HepG2 (cell line): Measurements from ENCODE around the gene TSPAN8. TPM values are rescaled to one million over a fixed set of nuclear protein-coding genes. Genes with fewer than 3 reads are reported as not detected.

Experiments used
- ARID3A ChIP-seq: IDR thresholded peaks from 2 replicates; pipeline ENCODE4 v1.6.1; 2012; ENCODE audit warnings: low read depth, low read length, improper control_type of control experiment
- CHD4 ChIP-seq: fragments of 200-600 bp; sonication (generic); IDR thresholded peaks from 2 replicates; pipeline ENCODE4 v1.7.0; 2017; ENCODE audit warnings: mild to moderate bottlenecking, low read length, borderline replicate concordance
- KLF9 ChIP-seq: IDR thresholded peaks from 2 replicates; pipeline ENCODE4 v1.6.1; 2016; ENCODE audit warnings: low read depth
- POLR2A ChIP-seq, 2 experiments: IDR thresholded peaks; 2 replicates each; pipeline ENCODE4 v1.6.1; 2011; ENCODE audit warnings: low read depth in 2 of 2, low read length in 2 of 2, mild to moderate bottlenecking in 1 of 2, moderate library complexity in 1 of 2; ENCODE audit not compliant: insufficient read depth in 1 of 2
- SIN3B ChIP-seq: fragments of 150-350 bp; IDR thresholded peaks from 2 replicates; pipeline ENCODE4 v1.6.1; 2014; ENCODE audit warnings: low read length
- STAT5B ChIP-seq: sonication (generic); formaldehyde crosslinking; IDR thresholded peaks from 2 replicates; pipeline ENCODE4 v1.4.0; 2020; ENCODE audit warnings: missing genetic modification reagents
- YEATS2 ChIP-seq: sonication (generic); formaldehyde crosslinking; IDR thresholded peaks from 2 replicates; pipeline ENCODE4 v1.4.0; 2020; ENCODE audit warnings: missing genetic modification reagents, borderline replicate concordance
- ZBTB44 ChIP-seq: sonication (generic); formaldehyde crosslinking; IDR thresholded peaks from 2 replicates; pipeline ENCODE4 v1.4.0; 2020; ENCODE audit warnings: missing genetic modification reagents
- ZFP36 ChIP-seq: fragments of 150-350 bp; IDR thresholded peaks from 2 replicates; pipeline ENCODE4 v1.6.1; 2018; ENCODE audit warnings: borderline replicate concordance, low read length, low read depth; ENCODE audit not compliant: partially characterized antibody
- ZKSCAN5 ChIP-seq: sonication (generic); formaldehyde crosslinking; IDR thresholded peaks from 2 replicates; pipeline ENCODE4 v1.5.1; 2020; ENCODE audit warnings: mild to moderate bottlenecking, missing genetic modification reagents
- ZNF296 ChIP-seq: sonication (generic); formaldehyde crosslinking; conservative IDR thresholded peaks from 2 replicates; pipeline ENCODE4 v1.5.0; 2020; ENCODE audit warnings: mild to moderate bottlenecking, missing genetic modification reagents
- ZNF513 ChIP-seq: sonication (generic); formaldehyde crosslinking; conservative IDR thresholded peaks from 2 replicates; pipeline ENCODE4 v1.5.0; 2020; ENCODE audit warnings: missing genetic modification reagents
- ZNF678 ChIP-seq: sonication (generic); formaldehyde crosslinking; IDR thresholded peaks from 2 replicates; pipeline ENCODE4 v1.4.0; 2020; ENCODE audit warnings: mild to moderate bottlenecking, missing genetic modification reagents
- ZNF883 ChIP-seq: sonication (generic); formaldehyde crosslinking; IDR thresholded peaks from 2 replicates; pipeline ENCODE4 v1.5.1; 2020; ENCODE audit warnings: mild to moderate bottlenecking, missing genetic modification reagents; ENCODE audit errors: not compliant biosample characterization
- ZSCAN31 ChIP-seq: sonication (generic); formaldehyde crosslinking; IDR thresholded peaks from 2 replicates; pipeline ENCODE4 v1.5.0; 2020; ENCODE audit warnings: low read depth, mild to moderate bottlenecking, missing genetic modification reagents
- polyA plus RNA-seq, 8 experiments: library from polyadenylated mRNA; depleted of rRNA in 3 of 8; stranded (reverse) in 7 of 8; unstranded in 1 of 8; fragments of >200 nt; fragmentation: Illumina TruSeq in 4 of 8; extraction: Trizol in 4 of 8; gene quantifications; 2 replicates each; pipeline versions ENCODE4 v1.2.1 to v1.2.3, GENCODE V29; 2011 to 2016; ENCODE audit warnings: low read depth in 4 of 8, missing spikeins in 1 of 8, mixed read lengths in 1 of 8; ENCODE audit not compliant: insufficient read depth in 1 of 8
- total RNA-seq, 5 experiments: library from RNA; depleted of rRNA; stranded (reverse); fragments of >200 nt; fragmentation: Illumina TruSeq; extraction: Trizol; gene quantifications; 2 replicates each; pipeline ENCODE4 v1.2.3, GENCODE V29; 2016; ENCODE audit warnings: low read depth in 1 of 5
- TF ChIP-seq, protein P1 (sequence below): IDR thresholded peaks from 2 replicates; pipeline ENCODE4 v1.6.1; 2016
- TF ChIP-seq, protein P2 (sequence below): IDR thresholded peaks from 2 replicates; pipeline ENCODE4 v1.4.0; 2020; ENCODE audit warnings: mild to moderate bottlenecking, missing genetic modification reagents
- TF ChIP-seq, protein P3 (sequence below): IDR thresholded peaks from 2 replicates; pipeline ENCODE4 v1.6.1; 2018; ENCODE audit warnings: missing genetic modification reagents

TSPAN8 gene
- total and polyA plus RNA-seq, 2 of the 13 experiments (the other 11 are each of a cell fraction or from before 2014, with no cell fraction given): 3.4 to 3.9 TPM

DNA sequence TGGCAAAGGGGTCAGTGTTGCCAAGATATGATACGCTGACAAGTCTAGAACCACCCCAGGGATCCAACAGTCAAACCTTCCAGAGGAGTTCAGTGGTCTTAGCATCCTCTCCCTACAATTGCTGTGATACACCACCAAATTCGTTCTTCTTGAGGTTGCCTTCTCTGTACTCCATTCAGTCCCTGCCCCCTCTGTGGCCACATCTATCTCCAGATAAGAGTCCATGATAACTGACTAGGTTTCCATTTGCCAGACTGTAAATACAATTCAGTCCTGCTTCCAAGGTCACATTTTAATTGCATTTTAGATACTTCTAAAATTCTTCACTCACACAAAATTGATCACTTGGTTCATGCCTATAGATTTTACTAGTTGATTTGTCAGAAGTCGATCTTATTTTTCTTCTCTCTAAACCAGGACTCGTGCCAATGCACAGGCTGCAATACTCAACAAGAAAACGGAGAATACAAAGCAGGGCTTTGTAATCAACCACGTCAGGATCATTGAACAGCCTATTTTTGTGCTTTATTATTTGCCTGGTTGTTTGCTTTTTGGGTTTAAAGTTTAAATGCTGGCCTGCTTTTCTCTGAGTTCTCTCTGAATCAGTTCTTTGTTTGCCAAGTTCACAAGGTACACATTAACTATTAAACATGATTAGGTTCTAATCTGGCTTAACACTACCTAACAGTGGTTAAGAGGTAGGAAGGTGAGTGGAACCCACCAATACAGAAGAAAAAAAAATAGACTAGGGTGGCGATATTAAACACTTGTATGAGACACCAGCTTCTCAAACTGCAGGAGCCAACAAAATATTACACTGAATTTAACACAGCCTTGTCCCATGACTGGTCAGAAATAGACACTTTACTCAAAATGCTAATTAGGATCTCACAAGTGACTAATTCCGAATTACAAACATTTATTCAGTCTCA is 5.3 kb upstream of the TSPAN8 start (continued):
- TF ChIP-seq ZBTB44 (CRISPR knock-in tag) (no peak), CHD4 (no peak), ARID3A (peak; percentile 97), ZSCAN31 (CRISPR knock-in tag) (no peak; the same call in 1 of the 2 replicates), ZNF296 (CRISPR knock-in tag) (no peak), ZFP36 (no peak), ZKSCAN5 (CRISPR knock-in tag) (no peak), STAT5B (CRISPR knock-in tag) (no peak), POLR2A (IDR thresholded peaks at IDR 0.05; ENCODE audit: insufficient read depth in 1 of 2, low read depth in 2 of 2, low read length in 2 of 2) (peak in 1 of 2 experiments; percentile 28; a peak in 1 of 4 replicates), ZNF513 (no peak), ZNF678 (CRISPR knock-in tag) (no peak), KLF9 (CRISPR knock-in tag) (peak; percentile 58; the same call in 1 of the 2 replicates), YEATS2 (CRISPR knock-in tag) (peak; percentile 49; the same call in 1 of the 2 replicates), ZNF883 (CRISPR knock-in tag) (no peak), SIN3B (no peak)
- TF ChIP-seq, protein P1, sequence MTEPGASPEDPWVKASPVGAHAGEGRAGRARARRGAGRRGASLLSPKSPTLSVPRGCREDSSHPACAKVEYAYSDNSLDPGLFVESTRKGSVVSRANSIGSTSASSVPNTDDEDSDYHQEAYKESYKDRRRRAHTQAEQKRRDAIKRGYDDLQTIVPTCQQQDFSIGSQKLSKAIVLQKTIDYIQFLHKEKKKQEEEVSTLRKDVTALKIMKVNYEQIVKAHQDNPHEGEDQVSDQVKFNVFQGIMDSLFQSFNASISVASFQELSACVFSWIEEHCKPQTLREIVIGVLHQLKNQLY: peak; percentile 72
- TF ChIP-seq, protein P2, sequence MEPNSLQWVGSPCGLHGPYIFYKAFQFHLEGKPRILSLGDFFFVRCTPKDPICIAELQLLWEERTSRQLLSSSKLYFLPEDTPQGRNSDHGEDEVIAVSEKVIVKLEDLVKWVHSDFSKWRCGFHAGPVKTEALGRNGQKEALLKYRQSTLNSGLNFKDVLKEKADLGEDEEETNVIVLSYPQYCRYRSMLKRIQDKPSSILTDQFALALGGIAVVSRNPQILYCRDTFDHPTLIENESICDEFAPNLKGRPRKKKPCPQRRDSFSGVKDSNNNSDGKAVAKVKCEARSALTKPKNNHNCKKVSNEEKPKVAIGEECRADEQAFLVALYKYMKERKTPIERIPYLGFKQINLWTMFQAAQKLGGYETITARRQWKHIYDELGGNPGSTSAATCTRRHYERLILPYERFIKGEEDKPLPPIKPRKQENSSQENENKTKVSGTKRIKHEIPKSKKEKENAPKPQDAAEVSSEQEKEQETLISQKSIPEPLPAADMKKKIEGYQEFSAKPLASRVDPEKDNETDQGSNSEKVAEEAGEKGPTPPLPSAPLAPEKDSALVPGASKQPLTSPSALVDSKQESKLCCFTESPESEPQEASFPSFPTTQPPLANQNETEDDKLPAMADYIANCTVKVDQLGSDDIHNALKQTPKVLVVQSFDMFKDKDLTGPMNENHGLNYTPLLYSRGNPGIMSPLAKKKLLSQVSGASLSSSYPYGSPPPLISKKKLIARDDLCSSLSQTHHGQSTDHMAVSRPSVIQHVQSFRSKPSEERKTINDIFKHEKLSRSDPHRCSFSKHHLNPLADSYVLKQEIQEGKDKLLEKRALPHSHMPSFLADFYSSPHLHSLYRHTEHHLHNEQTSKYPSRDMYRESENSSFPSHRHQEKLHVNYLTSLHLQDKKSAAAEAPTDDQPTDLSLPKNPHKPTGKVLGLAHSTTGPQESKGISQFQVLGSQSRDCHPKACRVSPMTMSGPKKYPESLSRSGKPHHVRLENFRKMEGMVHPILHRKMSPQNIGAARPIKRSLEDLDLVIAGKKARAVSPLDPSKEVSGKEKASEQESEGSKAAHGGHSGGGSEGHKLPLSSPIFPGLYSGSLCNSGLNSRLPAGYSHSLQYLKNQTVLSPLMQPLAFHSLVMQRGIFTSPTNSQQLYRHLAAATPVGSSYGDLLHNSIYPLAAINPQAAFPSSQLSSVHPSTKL (CRISPR knock-in tag): peak; percentile 90
- TF ChIP-seq, protein P3, sequence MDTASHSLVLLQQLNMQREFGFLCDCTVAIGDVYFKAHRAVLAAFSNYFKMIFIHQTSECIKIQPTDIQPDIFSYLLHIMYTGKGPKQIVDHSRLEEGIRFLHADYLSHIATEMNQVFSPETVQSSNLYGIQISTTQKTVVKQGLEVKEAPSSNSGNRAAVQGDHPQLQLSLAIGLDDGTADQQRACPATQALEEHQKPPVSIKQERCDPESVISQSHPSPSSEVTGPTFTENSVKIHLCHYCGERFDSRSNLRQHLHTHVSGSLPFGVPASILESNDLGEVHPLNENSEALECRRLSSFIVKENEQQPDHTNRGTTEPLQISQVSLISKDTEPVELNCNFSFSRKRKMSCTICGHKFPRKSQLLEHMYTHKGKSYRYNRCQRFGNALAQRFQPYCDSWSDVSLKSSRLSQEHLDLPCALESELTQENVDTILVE (CRISPR knock-in tag): peak; percentile 71; the same call in 1 of the 2 replicates
